DMS79 (cell line): ENCODE measurements around the gene SIGLEC7.
"Not testable (repeated sequence)": the region's sequence is repeated elsewhere in the genome, so short reads cannot be mapped to it uniquely, and the experiment has no call there.

ENCODE experiments used
- DNase-seq: peaks from one replicate; lab custom pipeline; 2025; lab: John Stamatoyannopoulos, UW

SIGLEC7 gene

DNA sequence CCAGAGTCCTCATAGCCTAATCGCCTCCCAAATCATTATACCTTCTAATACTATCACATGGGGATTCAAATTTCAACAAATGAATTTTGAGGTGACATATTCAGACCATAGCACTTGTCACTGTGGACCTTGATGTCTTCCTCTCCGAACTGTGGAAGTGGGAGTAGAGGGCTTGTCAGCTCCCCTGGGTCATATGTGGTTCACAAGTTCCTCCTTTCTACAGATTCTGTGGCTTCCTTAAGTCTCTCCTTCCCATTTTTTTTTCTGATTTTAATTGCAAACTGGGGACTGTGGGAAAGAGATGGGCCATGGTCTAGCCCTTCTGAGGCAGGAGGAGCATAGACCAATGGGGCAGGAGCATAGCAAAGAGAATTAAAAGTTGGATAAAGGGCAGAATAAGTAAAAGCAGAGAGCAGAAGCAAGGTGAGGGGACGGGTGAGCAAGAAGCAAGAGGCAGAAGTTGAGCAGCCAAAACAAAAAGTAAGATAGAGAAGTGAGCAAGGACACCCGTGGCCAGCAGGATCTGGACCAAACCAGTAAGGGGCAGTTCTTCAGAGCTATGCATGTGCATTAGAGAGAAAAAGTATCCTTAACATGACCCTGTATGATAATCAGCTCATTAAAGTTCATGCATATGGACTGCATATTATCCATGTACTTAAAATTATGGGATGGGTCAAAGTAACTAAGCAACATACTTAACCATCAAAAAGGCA lies 2.6 kb upstream of the SIGLEC7 start:
- DNase-seq: no peak

DNA sequence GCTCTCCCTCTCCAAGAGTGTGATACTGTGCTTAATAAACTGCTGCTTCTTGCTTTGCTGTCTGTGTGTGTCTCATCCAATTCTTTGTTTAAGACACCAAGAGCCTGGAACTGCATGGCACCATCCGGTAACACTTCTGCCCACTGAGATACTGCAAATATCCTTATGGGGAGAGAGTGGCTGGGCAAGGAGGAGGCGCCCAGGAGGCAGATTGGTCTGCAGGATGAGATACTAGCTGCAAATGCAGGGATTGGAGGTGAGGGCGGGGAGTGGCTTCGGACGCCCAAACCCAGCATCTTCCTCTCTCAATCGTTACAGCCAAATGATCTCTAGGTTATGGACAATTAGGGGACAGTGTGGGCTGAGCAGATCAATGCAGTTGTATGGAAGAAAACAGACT lies 1.7 kb upstream of the SIGLEC7 start:
- no peak for DNase-seq

DNA sequence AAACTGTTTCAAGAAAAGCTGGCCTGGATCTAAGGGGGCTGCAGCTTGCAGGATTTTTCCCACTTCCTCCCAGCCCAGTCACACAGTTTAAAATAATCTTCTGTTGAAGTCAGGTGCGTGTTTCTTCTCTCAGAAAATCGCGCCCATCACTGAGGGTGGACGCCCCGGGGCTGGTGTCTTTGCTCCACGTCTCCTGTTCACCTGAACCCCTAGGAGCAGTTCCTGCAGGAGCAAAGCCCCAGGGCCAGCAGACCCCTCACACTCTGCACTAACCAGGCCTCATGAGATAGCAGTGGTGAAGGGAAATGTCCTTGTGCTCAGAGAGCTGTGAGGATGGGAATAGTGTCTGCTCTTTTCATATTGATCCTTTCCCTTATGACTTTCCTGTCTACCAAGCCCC lies 920 bp upstream of the SIGLEC7 start:
- DNase-seq: no peak

DNA sequence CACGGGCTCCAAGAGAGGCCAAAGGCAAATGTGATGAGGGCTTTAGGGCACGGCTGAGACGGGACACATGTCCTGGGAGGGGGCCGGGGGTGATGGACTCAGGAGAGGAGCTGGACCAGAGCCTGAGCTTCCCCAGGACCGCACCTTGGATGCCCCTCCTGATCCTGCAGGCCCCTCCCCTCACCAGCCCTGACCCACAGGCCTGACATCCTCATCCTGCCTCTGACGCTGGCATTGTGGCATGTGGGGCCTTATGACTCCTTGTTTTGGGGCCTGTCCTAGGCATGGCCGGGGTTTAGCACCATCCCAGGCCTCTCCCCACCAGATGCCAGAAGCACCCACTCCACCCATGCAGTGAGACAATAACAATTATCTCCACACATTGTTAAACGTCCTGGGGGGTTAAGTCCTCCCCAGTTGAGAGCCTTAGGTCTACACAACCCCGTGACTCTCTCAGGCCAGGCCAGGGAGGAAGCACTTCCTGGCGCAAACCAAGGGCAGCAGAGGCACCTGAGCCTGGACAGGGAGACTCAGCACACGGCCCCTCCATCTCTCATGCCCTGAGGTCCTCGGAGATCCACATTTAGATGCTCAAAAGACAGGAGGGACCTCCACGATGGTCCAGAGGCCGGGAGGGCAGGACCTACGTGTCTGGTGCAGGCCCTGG lies 841 bp downstream of the SIGLEC7 start:
- DNase-seq: not testable (repeated sequence)

DNA sequence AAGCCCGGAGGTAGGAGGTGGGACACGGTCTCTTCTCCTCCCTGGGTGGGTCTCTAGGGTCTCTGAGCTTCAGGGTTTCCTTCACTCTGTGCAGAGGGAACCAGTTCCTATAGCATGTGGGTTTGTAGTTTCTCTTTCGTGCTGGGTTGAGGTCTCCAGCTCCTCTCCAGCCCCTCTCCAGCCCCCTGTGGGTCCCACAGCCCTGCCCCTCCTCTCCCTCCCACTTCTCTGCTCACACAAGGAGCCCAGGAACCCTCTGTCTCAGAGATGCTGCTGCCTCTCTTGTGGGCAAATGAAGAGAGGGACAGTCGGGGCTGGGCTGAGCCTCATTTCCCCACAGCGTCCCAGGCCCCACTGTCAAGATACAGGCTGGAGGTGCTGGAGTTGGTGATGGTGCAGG lies 1.4 kb downstream of the SIGLEC7 start:
- no peak for DNase-seq

DNA sequence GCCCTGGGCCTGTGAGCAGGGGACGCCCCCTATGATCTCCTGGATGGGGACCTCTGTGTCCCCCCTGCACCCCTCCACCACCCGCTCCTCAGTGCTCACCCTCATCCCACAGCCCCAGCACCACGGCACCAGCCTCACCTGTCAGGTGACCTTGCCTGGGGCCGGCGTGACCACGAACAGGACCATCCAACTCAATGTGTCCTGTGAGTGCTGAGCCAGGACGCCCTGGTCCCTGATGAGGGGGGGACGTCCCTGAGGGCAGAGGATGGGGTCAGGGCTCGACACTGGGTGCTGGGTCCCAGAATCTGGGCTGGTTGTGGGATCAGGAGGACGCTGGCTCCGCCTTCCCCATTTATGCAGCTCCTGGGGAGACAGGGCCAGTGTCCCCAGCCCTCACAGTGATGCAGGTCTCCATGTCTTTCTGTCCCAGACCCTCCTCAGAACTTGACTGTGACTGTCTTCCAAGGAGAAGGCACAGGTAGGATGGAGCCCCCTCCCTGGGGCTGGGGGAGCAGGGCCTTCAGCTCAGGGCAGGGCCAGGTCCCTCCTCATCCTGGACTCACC lies 2.5 kb downstream of the SIGLEC7 start:
- no peak for DNase-seq

DNA sequence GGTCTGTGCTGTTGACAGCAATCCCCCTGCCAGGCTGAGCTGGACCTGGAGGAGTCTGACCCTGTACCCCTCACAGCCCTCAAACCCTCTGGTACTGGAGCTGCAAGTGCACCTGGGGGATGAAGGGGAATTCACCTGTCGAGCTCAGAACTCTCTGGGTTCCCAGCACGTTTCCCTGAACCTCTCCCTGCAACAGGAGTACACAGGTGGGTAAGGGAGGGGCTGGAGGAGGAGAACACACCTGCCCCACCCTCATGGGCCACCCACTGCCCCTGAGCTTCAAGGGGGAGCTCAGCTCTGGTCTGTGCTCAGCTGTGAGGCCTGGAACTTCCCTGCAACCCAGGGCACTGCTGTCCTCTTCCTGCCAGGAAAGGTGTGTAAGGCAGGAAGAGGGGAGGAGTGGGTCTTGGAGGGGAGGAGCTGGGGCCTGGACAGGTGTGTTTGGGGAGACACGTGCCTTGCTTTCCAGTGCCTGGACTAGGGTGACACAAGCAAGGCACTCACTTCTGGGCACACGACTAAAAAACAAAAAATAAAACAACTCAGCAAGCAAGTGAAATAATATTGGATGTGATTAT lies 3.9 kb downstream of the SIGLEC7 start:
- no peak for DNase-seq

DNA sequence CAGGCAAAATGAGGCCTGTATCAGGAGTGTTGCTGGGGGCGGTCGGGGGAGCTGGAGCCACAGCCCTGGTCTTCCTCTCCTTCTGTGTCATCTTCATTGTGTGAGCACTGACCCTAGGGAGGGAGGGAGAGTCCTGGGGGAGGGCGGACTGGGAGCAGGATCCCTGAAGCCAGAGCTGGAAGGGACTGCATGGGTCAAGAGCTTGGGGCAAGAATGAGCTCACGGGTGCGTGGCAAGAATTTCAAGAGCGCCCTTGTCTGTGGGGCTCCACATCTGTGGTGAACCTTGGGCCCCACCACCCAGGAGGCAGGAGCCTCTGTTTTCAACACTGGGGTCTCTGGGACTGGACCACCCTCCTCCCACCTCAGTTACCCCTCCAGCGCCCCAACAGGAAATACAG lies 4.7 kb downstream of the SIGLEC7 start:
- DNase-seq: no peak

DNA sequence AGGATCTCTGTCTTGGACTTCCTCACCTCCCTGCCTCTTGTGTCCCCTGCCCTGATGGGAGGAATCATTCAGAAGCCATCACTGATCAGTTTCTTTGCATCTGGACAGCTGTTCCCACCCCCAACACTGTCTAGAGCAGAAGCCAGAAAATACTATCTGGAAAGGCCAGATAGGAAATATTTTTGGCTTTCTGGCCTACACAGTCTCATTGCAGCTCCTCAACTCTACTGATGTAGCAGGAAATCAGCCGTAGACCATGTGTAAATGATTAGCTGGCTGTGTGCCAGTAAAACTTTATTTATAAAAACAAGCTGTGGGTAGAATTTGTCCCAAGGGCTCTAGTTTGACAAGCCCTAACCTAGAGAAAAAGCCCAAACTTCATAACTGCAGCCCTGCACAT lies 5.6 kb downstream of the SIGLEC7 start:
- no peak for DNase-seq

DNA sequence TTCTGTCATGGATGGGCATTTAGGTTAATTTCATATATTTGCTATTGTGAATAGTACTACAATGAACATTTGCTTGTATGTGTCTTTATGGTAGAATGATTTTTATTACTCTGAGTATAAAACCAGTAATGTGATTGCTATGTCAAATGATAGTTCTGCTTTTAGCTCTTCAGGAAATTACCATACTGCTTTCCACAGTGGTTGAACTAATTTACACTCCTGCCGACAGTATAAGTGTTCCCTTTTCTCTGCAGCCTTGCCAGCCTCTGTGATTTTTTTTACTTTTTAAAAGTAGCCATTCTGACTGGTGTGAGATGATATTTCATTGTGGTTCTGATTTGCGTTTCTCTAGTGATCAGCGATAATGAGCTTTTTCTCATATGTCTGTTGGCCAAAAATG lies 6.5 kb downstream of the SIGLEC7 start:
- no peak for DNase-seq

DNA sequence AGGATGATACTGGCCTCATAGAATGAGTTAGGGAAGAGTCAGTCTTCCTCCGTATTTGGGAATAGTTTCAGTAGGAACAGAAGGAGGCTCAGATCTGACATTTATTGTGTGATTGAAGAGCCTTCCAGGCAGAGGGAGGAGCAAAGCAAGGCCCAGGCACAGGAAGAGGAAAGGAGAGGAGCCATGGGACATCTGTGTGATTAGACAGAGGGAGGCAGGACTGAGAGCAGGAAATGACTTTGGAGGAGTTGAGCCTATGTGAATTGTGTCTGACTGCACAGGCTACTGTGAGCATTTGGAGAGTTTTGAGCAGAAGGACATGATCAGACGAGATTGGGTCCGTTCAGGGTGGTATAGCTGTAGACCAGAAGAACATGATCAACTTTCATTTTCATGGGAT lies 8.5 kb downstream of the SIGLEC7 start:
- DNase-seq: no peak

DNA sequence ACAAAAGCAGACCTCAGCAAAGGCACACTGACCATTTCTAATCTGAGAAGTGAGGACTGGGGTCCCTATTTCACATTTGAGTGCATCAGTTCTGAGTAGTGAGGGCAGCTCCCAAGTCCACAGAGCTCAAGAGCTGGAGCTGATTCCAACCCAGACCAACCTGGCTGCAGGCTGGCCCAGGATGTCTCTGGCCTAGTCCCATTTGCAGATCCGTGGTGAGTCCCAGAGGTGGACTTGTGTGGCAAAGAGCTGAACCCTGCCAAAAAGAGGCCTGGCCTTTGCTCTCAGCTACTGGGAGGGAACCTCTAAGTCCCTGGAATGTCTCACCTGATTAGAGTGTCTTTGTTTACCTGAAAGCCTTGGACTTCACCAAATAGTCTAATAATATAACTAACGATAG lies 14.6 kb downstream of the SIGLEC7 start:
- no peak for DNase-seq

DNA sequence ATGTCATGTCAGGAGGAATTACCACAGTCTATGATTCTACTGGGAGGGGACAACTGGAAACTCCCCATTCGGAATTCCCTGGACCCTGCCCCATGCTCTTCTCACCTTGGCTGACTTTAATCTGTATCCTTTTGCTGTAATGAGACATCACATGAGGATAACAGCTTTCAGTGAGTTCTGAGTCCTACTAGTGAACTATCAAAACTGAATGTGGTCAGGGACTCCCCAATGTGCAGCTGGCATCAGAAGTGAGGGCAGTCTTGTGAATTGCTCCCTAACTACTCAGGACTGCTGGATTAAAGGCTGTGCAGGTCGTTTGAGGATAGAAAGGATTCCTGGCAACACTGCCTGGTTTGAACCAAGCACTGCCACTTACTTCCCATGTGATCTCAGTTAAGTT lies 15.2 kb downstream of the SIGLEC7 start:
- DNase-seq: no peak

DNA sequence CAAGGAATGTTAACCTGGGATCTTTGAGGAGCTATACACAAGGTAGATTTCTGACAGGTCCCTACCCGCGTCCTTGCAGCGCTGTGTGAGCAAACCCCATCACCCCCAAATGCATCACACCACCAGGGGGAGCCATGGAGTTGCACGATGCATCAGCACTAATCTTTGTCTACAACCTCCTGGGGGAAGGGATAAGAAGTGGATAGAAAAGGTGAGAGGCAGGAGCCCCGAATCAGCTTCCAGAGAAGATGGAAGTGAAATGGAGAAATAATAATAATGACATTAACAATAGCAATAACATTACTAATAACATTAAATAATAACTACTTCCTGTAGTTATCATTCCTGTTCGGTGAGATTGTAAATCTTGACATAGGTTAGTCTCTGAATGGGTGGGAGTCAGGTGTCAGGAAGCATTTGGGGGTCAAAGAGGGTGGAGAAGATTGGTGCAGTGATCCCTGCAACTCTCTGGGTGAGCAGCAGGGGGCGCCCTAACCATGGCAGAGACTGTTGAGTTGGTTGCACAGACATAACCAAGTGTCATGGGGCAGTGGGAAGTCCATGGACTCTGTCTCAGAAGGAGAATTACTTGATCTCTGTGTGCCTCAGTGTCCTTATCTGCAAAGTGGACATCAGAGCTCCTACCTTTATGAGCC lies 16.5 kb downstream of the SIGLEC7 start:
- no peak for DNase-seq

DNA sequence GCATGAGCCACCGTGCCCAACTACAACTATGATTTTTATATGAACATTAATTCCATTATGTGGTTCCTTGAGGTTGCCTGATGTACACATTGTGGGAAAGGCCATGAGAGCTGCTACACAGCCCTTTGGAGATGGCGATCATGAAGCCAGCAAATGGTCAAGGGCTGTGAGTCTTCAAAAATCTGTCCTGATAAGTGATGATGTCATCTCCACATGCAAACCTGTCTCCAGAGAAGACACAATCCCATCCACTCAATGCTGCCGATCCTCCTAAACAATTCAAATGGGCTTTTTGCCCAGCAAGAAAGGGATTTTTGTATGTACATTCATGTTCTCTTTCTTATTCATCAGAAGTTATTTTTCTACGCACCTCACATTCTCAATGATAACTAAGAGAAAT lies 17.6 kb downstream of the SIGLEC7 start:
- DNase-seq: no peak

DNA sequence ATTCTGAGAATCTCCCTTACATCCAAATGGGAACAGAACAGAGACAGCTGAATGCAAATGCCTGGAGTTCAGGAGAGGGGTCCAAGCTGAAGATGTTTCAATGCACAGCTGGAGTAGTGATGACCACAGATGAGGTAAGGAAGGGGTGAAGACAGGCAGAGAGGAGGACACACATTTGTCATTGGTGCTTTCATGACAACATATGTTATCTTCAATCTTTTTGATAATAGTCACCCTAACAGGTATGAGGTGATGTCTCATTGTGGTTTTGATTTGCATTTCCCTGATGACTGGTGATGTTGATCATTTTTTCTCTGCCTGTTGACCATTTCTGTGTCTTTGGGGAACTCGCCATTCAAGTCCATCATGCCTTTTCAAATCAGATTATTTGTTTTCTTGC lies 19.2 kb downstream of the SIGLEC7 start:
- DNase-seq: no peak

DNA sequence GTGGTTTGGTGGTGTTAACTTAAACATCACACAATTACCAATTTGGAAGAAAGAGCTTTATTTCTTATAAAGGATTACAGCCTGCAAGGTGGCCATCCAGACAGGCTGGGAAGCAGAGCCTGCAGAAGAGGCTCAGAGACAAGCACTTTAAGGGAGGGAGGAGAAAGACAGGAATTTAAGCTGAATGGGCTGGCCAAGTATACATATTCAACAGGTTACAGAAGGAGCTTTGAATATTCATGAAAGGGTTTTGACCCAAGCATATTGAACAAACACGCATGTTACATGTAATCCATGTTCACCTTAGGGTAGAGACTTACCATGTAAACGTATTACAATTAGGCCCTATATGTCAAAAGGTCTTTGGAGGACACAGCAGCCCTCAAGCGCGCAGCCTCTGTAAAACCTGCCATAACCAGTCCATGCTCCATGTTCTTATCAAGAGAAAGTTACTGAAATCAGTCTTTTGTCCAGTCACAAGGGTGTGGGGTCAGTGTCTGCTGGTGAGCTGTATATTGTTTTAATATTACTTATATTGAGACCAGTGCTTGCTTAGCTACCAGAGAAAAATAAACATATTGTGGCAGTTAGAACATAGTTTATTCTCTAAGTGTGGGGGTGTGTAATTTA lies 19.9 kb downstream of the SIGLEC7 start:
- no peak for DNase-seq

DNA sequence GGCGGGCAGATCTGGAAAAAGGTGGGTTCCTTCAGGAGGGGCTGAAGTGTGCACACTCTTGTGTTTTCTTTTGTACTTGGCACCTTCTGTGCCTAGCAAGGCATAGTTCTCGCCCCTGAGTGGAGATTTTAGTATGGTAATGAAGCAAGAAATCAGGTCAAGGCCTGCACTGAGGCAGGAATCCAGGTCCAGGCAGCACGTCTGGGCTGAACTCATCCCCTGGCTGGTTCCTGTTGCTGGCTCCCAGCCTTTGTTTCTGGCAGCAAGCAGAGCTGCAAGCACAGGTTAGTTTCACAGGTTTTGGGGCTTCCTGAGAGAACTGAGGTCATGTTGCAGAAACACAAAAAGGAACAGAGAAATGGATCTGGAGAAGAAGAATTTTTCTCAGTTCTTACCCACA lies 21.2 kb downstream of the SIGLEC7 start:
- no peak for DNase-seq

DNA sequence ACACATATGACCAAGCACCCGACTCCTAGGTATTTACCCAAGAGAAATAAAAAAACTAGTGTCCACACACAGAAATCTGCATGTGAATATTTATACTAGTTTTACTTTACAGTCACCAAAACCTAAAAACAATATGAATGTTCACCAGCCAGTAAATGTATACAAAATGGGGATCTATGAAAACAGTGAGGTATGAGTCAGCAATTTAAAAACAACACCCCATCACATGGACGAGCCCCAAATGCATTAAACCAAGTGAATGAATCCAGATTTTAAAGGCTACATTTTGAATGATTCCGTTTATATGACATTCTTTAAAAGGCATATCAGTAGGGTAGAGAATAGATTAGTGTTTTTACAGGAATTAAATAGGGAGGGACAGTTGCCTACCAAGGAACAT lies 22.1 kb downstream of the SIGLEC7 start:
- DNase-seq: no peak

DNA sequence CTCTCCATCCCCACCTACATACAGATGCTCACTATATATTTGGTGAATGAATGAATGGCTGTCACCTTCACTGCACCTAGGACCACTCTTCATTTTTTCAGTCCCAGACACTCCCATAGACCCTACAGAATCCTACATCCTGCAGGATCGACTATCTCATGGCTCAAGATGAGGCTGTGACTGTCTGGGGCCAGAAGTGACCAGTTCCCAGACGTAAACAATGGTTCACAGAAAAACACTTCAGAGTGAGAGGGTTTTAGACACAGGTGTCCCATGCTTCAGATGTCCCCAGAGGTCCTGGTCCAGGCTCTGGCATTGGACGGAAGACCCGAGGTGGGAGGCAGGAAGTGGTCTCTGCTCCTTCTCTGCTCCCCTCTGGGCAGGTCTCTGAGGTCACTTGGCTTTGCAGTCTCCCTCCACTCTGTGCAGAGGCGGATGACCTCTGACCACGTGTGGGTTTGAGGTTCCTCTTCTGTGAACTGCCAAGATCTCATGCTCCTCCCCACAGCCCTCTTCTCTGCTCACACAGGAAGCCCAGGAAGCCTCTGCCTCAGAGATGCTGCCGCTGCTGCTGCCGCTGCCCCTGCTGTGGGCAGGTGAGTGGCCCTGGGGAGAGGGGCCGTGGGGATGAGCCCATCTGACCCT lies 24.9 kb downstream of the SIGLEC7 start:
- no peak for DNase-seq

DNA sequence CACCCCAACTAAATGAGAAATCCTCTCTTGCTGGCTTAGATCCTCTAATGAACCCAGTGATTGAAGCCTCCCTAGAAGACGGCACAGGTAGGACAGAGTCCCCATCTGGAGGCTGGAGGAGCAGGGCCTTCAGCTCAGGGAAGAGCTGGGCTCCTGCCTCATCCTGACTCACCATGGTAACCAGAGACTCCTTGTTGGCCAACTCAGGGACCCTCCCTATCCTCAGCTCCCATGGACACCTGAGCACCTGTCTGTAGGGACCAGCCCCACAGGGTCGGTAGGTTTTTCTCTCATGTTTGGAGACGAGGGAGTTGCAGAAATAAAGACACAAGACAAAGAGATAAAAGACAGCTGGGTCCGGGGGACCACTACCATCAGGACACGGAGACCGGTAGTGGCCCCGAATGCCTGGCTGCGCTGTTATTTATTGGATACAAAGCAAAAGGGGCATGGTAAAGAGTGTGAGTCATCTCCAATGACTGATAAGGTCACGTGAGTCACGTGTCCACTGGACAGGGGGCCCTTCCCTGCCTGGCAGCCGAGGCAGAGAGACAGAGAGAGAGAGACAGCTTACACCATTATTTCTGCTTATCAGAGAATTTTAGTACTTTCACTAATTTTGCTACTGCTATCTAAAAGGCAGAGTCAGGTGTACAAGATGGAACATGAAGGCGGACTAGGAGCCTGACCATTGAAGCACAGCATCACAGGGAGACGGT lies 26.6 kb downstream of the SIGLEC7 start:
- DNase-seq: no peak
